Measurements from ENCODE around the gene APOBEC4.

Gene APOBEC4

GRCh38 chr1:183656355-183656754, 3.2 kb upstream of the APOBEC4 start:
- no peaks in the 10 kb centered on the region for H3K9me3 ChIP-seq
- no peaks in the 10 kb centered on the region for H3K36me3 ChIP-seq
- H3K4me1 ChIP-seq: peaks cover 5% of the 10 kb centered on the region; the same call in 1 of the 2 replicates
- no peak for TF ChIP-seq CTCF (IDR thresholded peaks at IDR 0.05; ENCODE audit: low read depth, low read length)
- H3K27me3 ChIP-seq: no peaks in the 10 kb centered on the region
- no peak overlapping the region for H3K4me3 ChIP-seq (ENCODE audit: low read depth, low read length)
- no peak for DNase-seq

GRCh38 chr1:183655562-183656075, 2.5 kb upstream of the APOBEC4 start:
- no peaks in the 10 kb centered on the region for H3K9me3 ChIP-seq
- peak; percentile 80 for DNase-seq
- peak; percentile 95 for TF ChIP-seq CTCF (IDR thresholded peaks at IDR 0.05; ENCODE audit: low read depth, low read length)
- H3K27me3 ChIP-seq: no peaks in the 10 kb centered on the region
- no peaks in the 10 kb centered on the region for H3K36me3 ChIP-seq
- H3K4me3 ChIP-seq (ENCODE audit: low read depth, low read length): no peak overlapping the region
- H3K4me1 ChIP-seq: peaks cover 5% of the 10 kb centered on the region; the same call in 1 of the 2 replicates

GRCh38 chr1:183654706-183655105, 1.6 kb upstream of the APOBEC4 start:
- DNase-seq: no peak
- no peak for TF ChIP-seq CTCF (IDR thresholded peaks at IDR 0.05; ENCODE audit: low read depth, low read length)
- no peaks in the 10 kb centered on the region for H3K9me3 ChIP-seq
- H3K4me1 ChIP-seq: peaks cover 5% of the 10 kb centered on the region; the same call in 1 of the 2 replicates
- no peaks in the 10 kb centered on the region for H3K27me3 ChIP-seq
- no peak overlapping the region for H3K4me3 ChIP-seq (ENCODE audit: low read depth, low read length)
- no peaks in the 10 kb centered on the region for H3K36me3 ChIP-seq

GRCh38 chr1:183653876-183654451, 848 bp upstream of the APOBEC4 start:
- Histone ChIP-seq H3K36me3 (no peaks in the 10 kb centered on the region), H3K4me1 (peaks cover 5% of the 10 kb centered on the region; the same call in 1 of the 2 replicates), H3K9me3 (no peaks in the 10 kb centered on the region), H3K27me3 (no peaks in the 10 kb centered on the region), H3K4me3 (ENCODE audit: low read depth, low read length) (no peak overlapping the region)
- DNase-seq: no peak
- TF ChIP-seq CTCF (IDR thresholded peaks at IDR 0.05; ENCODE audit: low read depth, low read length): no peak

- Histone ChIP-seq H3K9me3 (no peaks in the 10 kb centered on the region), H3K36me3 (no peaks in the 10 kb centered on the region), H3K4me1 (peaks cover 5% of the 10 kb centered on the region; the same call in 1 of the 2 replicates), H3K4me3 (ENCODE audit: low read depth, low read length) (no peak overlapping the region), H3K27me3 (no peaks in the 10 kb centered on the region)
- no peak for TF ChIP-seq CTCF (IDR thresholded peaks at IDR 0.05; ENCODE audit: low read depth, low read length)
- no peak for DNase-seq
These were observed 312 bp upstream of the APOBEC4 start for GRCh38 chr1:183653462-183653794.

GRCh38 chr1:183652107-183652506, 1.0 kb downstream of the APOBEC4 start:
- peaks cover 5% of the 10 kb centered on the region; the same call in 1 of the 2 replicates for H3K4me1 ChIP-seq

More at GRCh38 chr1:183652107-183652506, 1.0 kb downstream of the APOBEC4 start:
- Histone ChIP-seq H3K27me3 (no peaks in the 10 kb centered on the region), H3K36me3 (no peaks in the 10 kb centered on the region), H3K9me3 (no peaks in the 10 kb centered on the region), H3K4me3 (ENCODE audit: low read depth, low read length) (no peak overlapping the region)
- no peak for TF ChIP-seq CTCF (IDR thresholded peaks at IDR 0.05; ENCODE audit: low read depth, low read length)
- DNase-seq: no peak

Measured in BE2C (cell line).